Measurements from ENCODE around the gene KCNMB4.

KCNMB4 gene

DNA sequence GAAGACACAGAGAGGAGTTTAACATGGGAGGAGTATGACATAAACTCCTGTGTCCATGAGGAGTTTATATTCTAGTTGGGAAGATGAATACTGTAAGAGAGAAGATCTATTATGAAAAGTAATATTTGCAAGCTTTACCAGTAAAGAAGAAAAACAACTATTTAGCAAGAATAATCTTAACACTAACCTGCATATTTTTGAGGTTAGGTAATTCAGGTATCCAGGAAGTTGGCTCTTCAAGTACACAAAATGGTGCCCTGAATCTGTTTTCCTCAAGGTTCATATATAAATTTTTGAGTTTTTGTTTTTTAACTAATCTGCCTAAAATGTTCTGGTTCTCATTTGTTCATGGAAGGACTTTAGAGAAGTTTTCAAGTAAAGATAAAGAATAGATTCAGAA is 33.9 kb upstream of the KCNMB4 start:
- no peak for DNase-seq (ENCODE audit: low read depth in 1 of 2, low spot score in 1 of 2)
- H3K27me3 ChIP-seq (ENCODE audit: insufficient read depth, poor library complexity, severe bottlenecking), result no peaks in the 10 kb centered on the region
- H3K27ac ChIP-seq (replicated peaks), result no peak overlapping the region
- H3K4me3 ChIP-seq (replicated peaks; ENCODE audit: insufficient read depth, low read length), result no peak overlapping the region
- TF ChIP-seq SPI1 (IDR thresholded peaks at IDR 0.05; ENCODE audit: borderline replicate concordance, low read depth), result no peak
- TF ChIP-seq, protein P1, sequence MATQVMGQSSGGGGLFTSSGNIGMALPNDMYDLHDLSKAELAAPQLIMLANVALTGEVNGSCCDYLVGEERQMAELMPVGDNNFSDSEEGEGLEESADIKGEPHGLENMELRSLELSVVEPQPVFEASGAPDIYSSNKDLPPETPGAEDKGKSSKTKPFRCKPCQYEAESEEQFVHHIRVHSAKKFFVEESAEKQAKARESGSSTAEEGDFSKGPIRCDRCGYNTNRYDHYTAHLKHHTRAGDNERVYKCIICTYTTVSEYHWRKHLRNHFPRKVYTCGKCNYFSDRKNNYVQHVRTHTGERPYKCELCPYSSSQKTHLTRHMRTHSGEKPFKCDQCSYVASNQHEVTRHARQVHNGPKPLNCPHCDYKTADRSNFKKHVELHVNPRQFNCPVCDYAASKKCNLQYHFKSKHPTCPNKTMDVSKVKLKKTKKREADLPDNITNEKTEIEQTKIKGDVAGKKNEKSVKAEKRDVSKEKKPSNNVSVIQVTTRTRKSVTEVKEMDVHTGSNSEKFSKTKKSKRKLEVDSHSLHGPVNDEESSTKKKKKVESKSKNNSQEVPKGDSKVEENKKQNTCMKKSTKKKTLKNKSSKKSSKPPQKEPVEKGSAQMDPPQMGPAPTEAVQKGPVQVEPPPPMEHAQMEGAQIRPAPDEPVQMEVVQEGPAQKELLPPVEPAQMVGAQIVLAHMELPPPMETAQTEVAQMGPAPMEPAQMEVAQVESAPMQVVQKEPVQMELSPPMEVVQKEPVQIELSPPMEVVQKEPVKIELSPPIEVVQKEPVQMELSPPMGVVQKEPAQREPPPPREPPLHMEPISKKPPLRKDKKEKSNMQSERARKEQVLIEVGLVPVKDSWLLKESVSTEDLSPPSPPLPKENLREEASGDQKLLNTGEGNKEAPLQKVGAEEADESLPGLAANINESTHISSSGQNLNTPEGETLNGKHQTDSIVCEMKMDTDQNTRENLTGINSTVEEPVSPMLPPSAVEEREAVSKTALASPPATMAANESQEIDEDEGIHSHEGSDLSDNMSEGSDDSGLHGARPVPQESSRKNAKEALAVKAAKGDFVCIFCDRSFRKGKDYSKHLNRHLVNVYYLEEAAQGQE (IDR thresholded peaks at IDR 0.05; ENCODE audit: insufficient replicate concordance, low read depth), result no peak
- TF ChIP-seq, protein P2, sequence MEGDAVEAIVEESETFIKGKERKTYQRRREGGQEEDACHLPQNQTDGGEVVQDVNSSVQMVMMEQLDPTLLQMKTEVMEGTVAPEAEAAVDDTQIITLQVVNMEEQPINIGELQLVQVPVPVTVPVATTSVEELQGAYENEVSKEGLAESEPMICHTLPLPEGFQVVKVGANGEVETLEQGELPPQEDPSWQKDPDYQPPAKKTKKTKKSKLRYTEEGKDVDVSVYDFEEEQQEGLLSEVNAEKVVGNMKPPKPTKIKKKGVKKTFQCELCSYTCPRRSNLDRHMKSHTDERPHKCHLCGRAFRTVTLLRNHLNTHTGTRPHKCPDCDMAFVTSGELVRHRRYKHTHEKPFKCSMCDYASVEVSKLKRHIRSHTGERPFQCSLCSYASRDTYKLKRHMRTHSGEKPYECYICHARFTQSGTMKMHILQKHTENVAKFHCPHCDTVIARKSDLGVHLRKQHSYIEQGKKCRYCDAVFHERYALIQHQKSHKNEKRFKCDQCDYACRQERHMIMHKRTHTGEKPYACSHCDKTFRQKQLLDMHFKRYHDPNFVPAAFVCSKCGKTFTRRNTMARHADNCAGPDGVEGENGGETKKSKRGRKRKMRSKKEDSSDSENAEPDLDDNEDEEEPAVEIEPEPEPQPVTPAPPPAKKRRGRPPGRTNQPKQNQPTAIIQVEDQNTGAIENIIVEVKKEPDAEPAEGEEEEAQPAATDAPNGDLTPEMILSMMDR (IDR thresholded peaks at IDR 0.05; ENCODE audit: insufficient read depth, low read length), result no peak
- TF ChIP-seq POLR2AphosphoS5 (IDR thresholded peaks at IDR 0.05; ENCODE audit: low read depth), result no peak
- TF ChIP-seq GABPA (IDR thresholded peaks at IDR 0.05; ENCODE audit: low read depth), result no peak

DNA sequence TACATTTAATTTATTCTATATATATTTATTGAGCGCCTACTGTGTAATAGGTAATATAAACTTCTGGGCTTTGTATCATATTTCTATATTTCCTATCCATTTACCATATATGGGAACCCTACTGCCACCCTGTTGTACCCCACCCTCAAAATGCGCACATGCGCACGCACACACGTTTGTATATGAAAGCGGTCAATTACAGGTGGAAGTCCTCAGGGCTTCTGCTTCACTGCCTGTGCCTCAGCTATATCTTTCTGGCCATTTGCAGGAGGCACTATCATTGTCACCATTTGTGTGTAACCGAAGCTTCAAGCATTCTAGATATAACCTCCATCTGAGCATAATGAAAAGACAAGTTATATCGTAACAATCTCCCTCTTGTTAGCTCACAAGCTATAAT is 31.3 kb upstream of the KCNMB4 start:
- no peak for DNase-seq (ENCODE audit: low read depth in 1 of 2, low spot score in 1 of 2)
- no peak overlapping the region for H3K27ac ChIP-seq (replicated peaks)
- TF ChIP-seq GABPA (IDR thresholded peaks at IDR 0.05; ENCODE audit: low read depth) (no peak), POLR2AphosphoS5 (IDR thresholded peaks at IDR 0.05; ENCODE audit: low read depth) (no peak), SPI1 (IDR thresholded peaks at IDR 0.05; ENCODE audit: borderline replicate concordance, low read depth) (no peak)
- TF ChIP-seq, protein P1 (IDR thresholded peaks at IDR 0.05; ENCODE audit: insufficient replicate concordance, low read depth), result no peak
- TF ChIP-seq, protein P2 (IDR thresholded peaks at IDR 0.05; ENCODE audit: insufficient read depth, low read length), result no peak
- H3K4me3 ChIP-seq (replicated peaks; ENCODE audit: insufficient read depth, low read length), result no peak overlapping the region
- H3K27me3 ChIP-seq (ENCODE audit: insufficient read depth, poor library complexity, severe bottlenecking), result no peaks in the 10 kb centered on the region

DNA sequence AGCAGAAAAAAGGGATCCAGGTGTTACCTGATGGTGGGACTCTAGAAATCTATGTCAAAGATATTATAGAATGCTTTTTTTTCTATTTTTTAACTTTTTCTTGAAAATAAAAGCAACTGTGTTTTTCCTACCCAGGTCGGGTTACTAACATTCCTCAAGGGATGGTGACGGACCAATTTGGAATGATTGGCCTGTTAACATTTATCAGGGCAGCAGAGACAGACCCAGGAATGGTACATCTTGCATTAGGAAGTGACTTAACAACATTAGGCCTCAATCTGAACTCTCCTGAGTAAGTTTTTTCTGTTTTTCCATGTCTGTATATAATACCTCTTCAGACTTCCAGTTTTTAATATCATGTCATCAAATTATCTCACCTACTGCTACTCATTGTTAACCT is 27.6 kb upstream of the KCNMB4 start:
- no peak overlapping the region for H3K27ac ChIP-seq (replicated peaks)
- DNase-seq (ENCODE audit: low read depth in 1 of 2, low spot score in 1 of 2), result no peak
- TF ChIP-seq GABPA (IDR thresholded peaks at IDR 0.05; ENCODE audit: low read depth) (no peak), SPI1 (IDR thresholded peaks at IDR 0.05; ENCODE audit: borderline replicate concordance, low read depth) (no peak), POLR2AphosphoS5 (IDR thresholded peaks at IDR 0.05; ENCODE audit: low read depth) (no peak)
- TF ChIP-seq, protein P2 (IDR thresholded peaks at IDR 0.05; ENCODE audit: insufficient read depth, low read length), result no peak
- TF ChIP-seq, protein P1 (IDR thresholded peaks at IDR 0.05; ENCODE audit: insufficient replicate concordance, low read depth), result no peak
- no peak overlapping the region for H3K4me3 ChIP-seq (replicated peaks; ENCODE audit: insufficient read depth, low read length)
- H3K27me3 ChIP-seq (ENCODE audit: insufficient read depth, poor library complexity, severe bottlenecking), result no peaks in the 10 kb centered on the region

Data from HL-60 (cell line).